ENCODE data around the gene KCNA2. TPM values are rescaled to one million over a fixed set of nuclear protein-coding genes. Genes with fewer than 3 reads are reported as not detected.

Gene KCNA2
- total RNA-seq, 4 donors from 2014 or later = 1.7 to 4.3 (median 2.7) TPM

- Histone ChIP-seq H3K4me3 (no peak overlapping the region), H3K9me3 (no peaks in the 10 kb centered on the region), H3K4me1 (peaks cover 15 to 27% (median 18%) of the 10 kb centered on the region in 4 donors), H3K27me3 (peaks cover 0 to 13% (median 3%) of the 10 kb centered on the region in 4 donors), H3K36me3 (no peaks in the 10 kb centered on the region), H3K27ac (replicated peaks in 1 of 4) (peak overlapping the region in 1 of 4 donors; percentile 13)
- WGBS = 100% methylated on average over 1 of the region's 1 CpG
- intact Hi-C loops (cut with DNase I) = loop anchor here (5.0 kb wide), 1 partner anchor 148 kb away; no protein-coding TSS in a partner anchor
- no peak for DNase-seq (ENCODE audit: extremely low spot score)
- TF ChIP-seq EP300 (IDR thresholded peaks at IDR 0.05) = no peak
- TF ChIP-seq POLR2A (IDR thresholded peaks at IDR 0.05; ENCODE audit: low read depth) = no peak
- TF ChIP-seq CTCF (IDR thresholded peaks at IDR 0.05) = no peak
- no peak for TF ChIP-seq POLR2AphosphoS5 (IDR thresholded peaks at IDR 0.05)
These were observed 27.9 kb upstream of the KCNA2 start for GRCh38 chr1:110634086-110634454.

GRCh38 chr1:110633646-110634030 is 27.5 kb upstream of the KCNA2 start:
- H3K36me3 ChIP-seq = no peaks in the 10 kb centered on the region
- H3K9me3 ChIP-seq = no peaks in the 10 kb centered on the region
- intact Hi-C loops (cut with DNase I) = loop anchor here (5.0 kb wide), 1 partner anchor 149 kb away; no protein-coding TSS in a partner anchor
- H3K27ac ChIP-seq (replicated peaks in 1 of 4) = no peak overlapping the region
- peaks cover 0 to 13% (median 3%) of the 10 kb centered on the region in 4 donors for H3K27me3 ChIP-seq
- H3K4me1 ChIP-seq = peaks cover 15 to 27% (median 18%) of the 10 kb centered on the region in 4 donors
- TF ChIP-seq POLR2A (IDR thresholded peaks at IDR 0.05; ENCODE audit: low read depth) = no peak
- no peak for TF ChIP-seq CTCF (IDR thresholded peaks at IDR 0.05)
- no peak for TF ChIP-seq POLR2AphosphoS5 (IDR thresholded peaks at IDR 0.05)
- TF ChIP-seq EP300 (IDR thresholded peaks at IDR 0.05) = no peak
- no peak overlapping the region for H3K4me3 ChIP-seq
- 61% methylated on average over 2 of the region's 2 CpGs for WGBS
- DNase-seq (ENCODE audit: extremely low spot score) = peak; percentile 62

GRCh38 chr1:110631836-110632620 is 25.9 kb upstream of the KCNA2 start:
- no peaks in the 10 kb centered on the region for H3K9me3 ChIP-seq
- 83% methylated on average over 6 of the region's 6 CpGs for WGBS
- peak; percentile 57 for DNase-seq (ENCODE audit: extremely low spot score)
- H3K27me3 ChIP-seq = peaks cover 0 to 13% (median 3%) of the 10 kb centered on the region in 4 donors
- TF ChIP-seq POLR2AphosphoS5 (IDR thresholded peaks at IDR 0.05) (no peak), CTCF (IDR thresholded peaks at IDR 0.05) (no peak), POLR2A (IDR thresholded peaks at IDR 0.05; ENCODE audit: low read depth) (no peak), EP300 (IDR thresholded peaks at IDR 0.05) (no peak)
- H3K4me1 ChIP-seq = peaks cover 15 to 27% (median 18%) of the 10 kb centered on the region in 4 donors
- H3K4me3 ChIP-seq = no peak overlapping the region
- H3K27ac ChIP-seq (replicated peaks in 1 of 4) = no peak overlapping the region
- H3K36me3 ChIP-seq = no peaks in the 10 kb centered on the region
- intact Hi-C loops (cut with DNase I) = loop anchor here (1.0 to 5.0 kb wide), 2 partner anchors 134 to 150 kb away; no protein-coding TSS in a partner anchor

- H3K9me3 ChIP-seq = no peaks in the 10 kb centered on the region
- peak; percentile 76 to 86 (median 78) for TF ChIP-seq CTCF (IDR thresholded peaks at IDR 0.05)
- no peak for TF ChIP-seq POLR2AphosphoS5 (IDR thresholded peaks at IDR 0.05)
- no peak for TF ChIP-seq EP300 (IDR thresholded peaks at IDR 0.05)
- TF ChIP-seq POLR2A (IDR thresholded peaks at IDR 0.05; ENCODE audit: low read depth) = no peak
- no peak overlapping the region for H3K27ac ChIP-seq (replicated peaks in 1 of 4)
- DNase-seq (ENCODE audit: extremely low spot score) = peak; percentile 94
- H3K27me3 ChIP-seq = peaks cover 0 to 13% (median 3%) of the 10 kb centered on the region in 4 donors
- no peaks in the 10 kb centered on the region for H3K36me3 ChIP-seq
- intact Hi-C loops (cut with DNase I) = loop anchor here (1.0 to 5.0 kb wide), 2 partner anchors 135 to 151 kb away; no protein-coding TSS in a partner anchor
- WGBS = 43% methylated on average over 13 of the region's 13 CpGs
- H3K4me1 ChIP-seq = peaks cover 15 to 27% (median 18%) of the 10 kb centered on the region in 4 donors
- H3K4me3 ChIP-seq = no peak overlapping the region
These were observed 24.9 kb upstream of the KCNA2 start for GRCh38 chr1:110630839-110631663.

All from esophagus muscularis mucosa (tissue), 4 donors.